NCI-H774 (cell line): ENCODE data around the gene SAMD13.
A peak's percentile ranks its signal among the peaks of the same experiment; 100 is the strongest.
"Not testable (repeated sequence)": the region's sequence is repeated elsewhere in the genome, so short reads cannot be mapped to it uniquely, and the experiment has no call there.

Source experiments
- DNase-seq: peaks from one replicate; lab custom pipeline; 2025; lab: John Stamatoyannopoulos, UW

SAMD13 gene

GRCh38 chr1:84286071-84286470 is 15.4 kb upstream of the SAMD13 start:
- no peak for DNase-seq

GRCh38 chr1:84287389-84287788 is 14.1 kb upstream of the SAMD13 start:
- not testable (repeated sequence) for DNase-seq

GRCh38 chr1:84289169-84289785 is 12.2 kb upstream of the SAMD13 start:
- no peak for DNase-seq

GRCh38 chr1:84291882-84292655 is 9.4 kb upstream of the SAMD13 start:
- no peak for DNase-seq

GRCh38 chr1:84293766-84294165 is 7.7 kb upstream of the SAMD13 start:
- no peak for DNase-seq

- DNase-seq: no peak
These were observed 6.8 kb upstream of the SAMD13 start for GRCh38 chr1:84294751-84295150.

- DNase-seq: no peak
These were observed 3.8 kb upstream of the SAMD13 start for GRCh38 chr1:84297546-84298244.

- DNase-seq: peak; percentile 42
These were observed 3.2 kb upstream of the SAMD13 start for GRCh38 chr1:84298328-84298683.

GRCh38 chr1:84298684-84299535 is 2.6 kb upstream of the SAMD13 start:
- peak; percentile 42 for DNase-seq

GRCh38 chr1:84299536-84300170 is 1.9 kb upstream of the SAMD13 start:
- DNase-seq: no peak

- DNase-seq: no peak
These were observed 1.0 kb upstream of the SAMD13 start for GRCh38 chr1:84300501-84300900.

- peak; percentile 60 for DNase-seq
These were observed 377 bp downstream of the SAMD13 start for GRCh38 chr1:84301785-84302385.

GRCh38 chr1:84303314-84303830 is 1.9 kb downstream of the SAMD13 start:
- DNase-seq: no peak

GRCh38 chr1:84307398-84307797 is 5.9 kb downstream of the SAMD13 start:
- no peak for DNase-seq

GRCh38 chr1:84311296-84311695 is 9.8 kb downstream of the SAMD13 start:
- DNase-seq: no peak

GRCh38 chr1:84319662-84320061 is 18.2 kb downstream of the SAMD13 start:
- DNase-seq: no peak

- DNase-seq: no peak
These were observed 26.3 kb downstream of the SAMD13 start for GRCh38 chr1:84327830-84328229.

GRCh38 chr1:84330125-84330984 is 28.8 kb downstream of the SAMD13 start:
- DNase-seq: no peak

- DNase-seq: no peak
These were observed 38.0 kb downstream of the SAMD13 start for GRCh38 chr1:84339503-84339902.

GRCh38 chr1:84344286-84344685 is 42.8 kb downstream of the SAMD13 start:
- no peak for DNase-seq
